Mesothelial cell of epicardium (in vitro differentiated cells): ENCODE measurements around the gene NBPF1. TPM values are rescaled to one million over a fixed set of nuclear protein-coding genes. Genes with fewer than 3 reads are reported as not detected.
"Not testable (repeated sequence)": the region's sequence is repeated elsewhere in the genome, so short reads cannot be mapped to it uniquely, and the experiment has no call there.

ENCODE experiments used
- DNase-seq, 2 experiments: peaks; one replicate each; pipeline ENCODE4 v3.0.0; 2021; ENCODE audit warnings: low spot score in 2 of 2; ENCODE audit not compliant: unreplicated experiment in 2 of 2
- H3K27ac Mint-ChIP-seq: 2 replicates; pipeline ENCODE4 v1.8.0; 2021; ENCODE audit warnings: mixed read lengths
- H3K27me3 Mint-ChIP-seq: 2 replicates; pipeline ENCODE4 v1.8.0; 2021; ENCODE audit warnings: low read depth, mixed read lengths
- H3K36me3 Mint-ChIP-seq: 2 replicates; pipeline ENCODE4 v1.8.0; 2021; ENCODE audit warnings: mixed read lengths
- H3K4me1 Mint-ChIP-seq: 2 replicates; pipeline ENCODE4 v1.8.0; 2021; ENCODE audit warnings: mixed read lengths
- H3K4me3 Mint-ChIP-seq: 2 replicates; pipeline ENCODE4 v1.8.0; 2021; ENCODE audit warnings: mild to moderate bottlenecking, moderate library complexity, mixed read lengths
- H3K9me3 Mint-ChIP-seq: 2 replicates; pipeline ENCODE4 v1.8.0; 2021; ENCODE audit warnings: mixed read lengths
- total RNA-seq: library from RNA; stranded (reverse); gene quantifications from 3 replicates; pipeline ENCODE4 v1.2.1, GENCODE V29; 2021

NBPF1 gene
- total RNA-seq, 1 donor from 2014 or later, result 86.3 TPM

- H3K36me3 Mint-ChIP-seq, H3K4me1 Mint-ChIP-seq, H3K9me3 Mint-ChIP-seq, H3K27me3 Mint-ChIP-seq: not testable (repeated sequence)
- DNase-seq, result peak in 1 of 2 experiments; percentile 73
- H3K4me3 Mint-ChIP-seq, result peak overlapping the region; percentile 47
- H3K27ac Mint-ChIP-seq, result peak overlapping the region; percentile 53
Measured at GRCh38 chr1:16545682-16546095, 67.7 kb downstream of the NBPF1 start.

DNA sequence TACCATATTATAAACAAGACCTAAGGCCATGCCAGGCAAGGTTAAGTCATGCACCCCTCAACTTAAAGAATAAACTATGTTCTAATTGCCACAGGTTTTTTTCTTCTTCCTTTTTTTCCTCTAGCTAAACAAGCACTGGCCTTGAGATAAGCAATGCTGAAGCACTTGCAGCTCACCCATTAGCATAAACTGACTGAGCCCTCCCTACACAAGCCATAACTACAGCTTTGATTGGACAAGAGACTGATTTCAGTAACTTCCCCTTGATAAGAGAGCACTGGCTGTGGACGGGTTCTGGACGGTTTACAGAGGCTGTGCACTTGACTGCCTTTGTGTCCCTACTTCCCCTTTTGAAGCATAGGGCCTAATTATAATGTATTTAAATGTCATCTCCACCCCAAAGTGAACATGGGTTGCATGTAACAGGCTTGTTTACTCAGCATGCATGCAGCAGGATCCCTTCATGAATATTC is 72.9 kb downstream of the NBPF1 start:
- not testable (repeated sequence) for H3K36me3 Mint-ChIP-seq, H3K4me1 Mint-ChIP-seq, DNase-seq, H3K27me3 Mint-ChIP-seq, H3K9me3 Mint-ChIP-seq, H3K4me3 Mint-ChIP-seq
- peak overlapping the region; percentile 11 for H3K27ac Mint-ChIP-seq

DNA sequence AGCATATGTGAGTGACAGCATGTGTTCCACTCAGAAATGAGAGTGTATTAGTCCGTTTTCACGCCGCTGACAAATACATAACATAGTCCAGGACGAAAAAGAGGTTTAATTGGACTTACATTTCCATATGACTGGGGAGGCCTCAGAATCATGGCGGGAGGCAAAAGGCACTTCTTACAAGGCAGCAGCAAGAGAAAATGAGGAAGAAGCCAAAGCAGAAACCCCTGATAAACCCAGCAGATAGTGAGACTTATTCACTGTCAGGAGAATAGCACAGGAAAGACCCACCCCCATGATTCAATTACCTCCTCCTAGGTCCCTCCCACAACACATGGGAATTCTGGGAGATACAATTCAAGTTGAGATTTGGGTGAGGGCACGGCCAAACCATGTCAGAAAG is 75.8 kb downstream of the NBPF1 start:
- Mint-ChIP-seq H3K27me3 (peaks cover 31% of the 10 kb centered on the region), H3K4me1 (peaks cover 16% of the 10 kb centered on the region)
- H3K4me3 Mint-ChIP-seq, H3K9me3 Mint-ChIP-seq, H3K27ac Mint-ChIP-seq, H3K36me3 Mint-ChIP-seq, DNase-seq: not testable (repeated sequence)

- not testable (repeated sequence) for H3K27ac Mint-ChIP-seq, H3K9me3 Mint-ChIP-seq, DNase-seq, H3K4me3 Mint-ChIP-seq, H3K36me3 Mint-ChIP-seq
- peaks cover 16% of the 10 kb centered on the region for H3K4me1 Mint-ChIP-seq
- peaks cover 36% of the 10 kb centered on the region for H3K27me3 Mint-ChIP-seq
Measured at GRCh38 chr1:16536796-16537195, 76.6 kb downstream of the NBPF1 start.

DNA sequence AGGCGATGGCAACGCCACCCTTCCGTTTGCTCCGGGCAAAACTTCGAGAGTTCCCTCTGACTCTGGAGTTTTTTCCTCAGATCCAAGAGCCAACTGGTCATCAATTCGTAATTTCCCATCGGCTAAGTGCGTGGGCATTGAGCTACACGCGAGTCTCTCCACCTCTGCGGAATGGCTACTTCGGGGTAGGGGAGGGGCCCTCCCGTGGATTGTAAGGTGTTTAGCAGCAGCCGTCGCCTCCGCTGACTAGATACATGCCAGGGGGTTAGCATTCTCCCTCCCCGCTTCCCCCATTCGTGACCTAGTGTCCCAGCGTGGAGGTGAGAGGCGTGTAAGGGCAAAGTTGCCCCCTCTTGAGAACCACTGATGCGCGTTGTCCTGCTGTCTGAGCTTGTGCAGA is 77.5 kb downstream of the NBPF1 start:
- peaks cover 16% of the 10 kb centered on the region for H3K4me1 Mint-ChIP-seq
- H3K4me3 Mint-ChIP-seq, result peak overlapping the region; percentile 82
- H3K9me3 Mint-ChIP-seq, H3K27ac Mint-ChIP-seq, DNase-seq, H3K36me3 Mint-ChIP-seq: not testable (repeated sequence)
- peaks cover 43% of the 10 kb centered on the region for H3K27me3 Mint-ChIP-seq

DNA sequence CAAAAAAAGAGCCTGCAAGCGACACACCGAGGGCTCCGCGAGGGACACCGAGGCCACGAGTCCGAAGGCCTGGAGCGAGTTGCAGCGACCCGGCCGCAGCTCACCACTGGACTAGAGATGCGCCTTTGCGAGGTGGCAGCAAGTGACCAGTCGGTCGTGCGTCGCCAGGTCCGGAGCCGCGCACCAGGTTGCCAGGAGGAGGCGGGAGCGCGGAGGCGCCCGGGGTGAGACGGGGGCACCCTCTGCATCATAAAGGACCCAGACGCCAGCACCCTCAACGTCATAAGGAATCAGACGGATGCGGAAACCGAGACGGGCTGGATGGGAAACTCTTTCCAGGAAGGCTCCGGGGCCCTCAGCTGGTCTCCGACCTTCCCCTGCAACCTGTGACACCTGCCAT is 77.9 kb downstream of the NBPF1 start:
- Mint-ChIP-seq H3K27me3 (peaks cover 43% of the 10 kb centered on the region), H3K27ac (peak overlapping the region; percentile 50), H3K4me1 (peaks cover 14% of the 10 kb centered on the region), H3K4me3 (peak overlapping the region; percentile 82)
- not testable (repeated sequence) for DNase-seq, H3K36me3 Mint-ChIP-seq, H3K9me3 Mint-ChIP-seq

DNA sequence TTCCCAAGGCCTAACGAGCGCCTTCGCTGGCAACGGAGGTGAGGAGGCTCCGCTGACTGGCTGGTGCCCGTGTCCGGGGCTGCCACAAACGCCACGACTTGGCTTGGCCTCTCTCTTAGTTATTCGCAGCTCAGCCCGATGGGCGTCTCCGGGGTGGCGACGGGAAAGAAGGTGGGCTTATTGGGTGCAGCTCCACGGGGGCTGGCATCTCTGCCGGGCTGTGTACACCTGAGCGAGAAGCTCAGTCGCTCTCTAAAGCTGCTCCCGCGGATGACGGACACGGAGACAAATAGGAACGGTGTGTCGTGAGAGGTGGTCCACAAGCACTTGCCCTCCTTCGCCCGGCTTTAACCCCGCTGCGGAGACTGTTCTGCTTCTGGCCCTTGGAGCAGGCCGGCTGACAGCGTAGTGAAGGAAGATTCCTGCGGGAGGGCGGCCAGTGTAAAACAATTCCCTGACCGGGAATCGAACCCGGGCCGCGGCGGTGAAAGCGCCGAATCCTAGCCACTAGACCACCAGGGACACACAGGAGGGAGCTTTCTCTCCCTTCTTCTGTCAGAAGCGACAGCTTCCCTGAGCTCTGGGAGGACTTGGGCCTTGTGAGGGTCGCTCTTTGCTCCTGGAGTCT is 78.4 kb downstream of the NBPF1 start:
- H3K9me3 Mint-ChIP-seq, H3K36me3 Mint-ChIP-seq, H3K27ac Mint-ChIP-seq: not testable (repeated sequence)
- peak; percentile 41 to 84 for DNase-seq
- peaks cover 10% of the 10 kb centered on the region for H3K4me1 Mint-ChIP-seq
- peak overlapping the region; percentile 82 for H3K4me3 Mint-ChIP-seq
- peaks cover 44% of the 10 kb centered on the region for H3K27me3 Mint-ChIP-seq

DNA sequence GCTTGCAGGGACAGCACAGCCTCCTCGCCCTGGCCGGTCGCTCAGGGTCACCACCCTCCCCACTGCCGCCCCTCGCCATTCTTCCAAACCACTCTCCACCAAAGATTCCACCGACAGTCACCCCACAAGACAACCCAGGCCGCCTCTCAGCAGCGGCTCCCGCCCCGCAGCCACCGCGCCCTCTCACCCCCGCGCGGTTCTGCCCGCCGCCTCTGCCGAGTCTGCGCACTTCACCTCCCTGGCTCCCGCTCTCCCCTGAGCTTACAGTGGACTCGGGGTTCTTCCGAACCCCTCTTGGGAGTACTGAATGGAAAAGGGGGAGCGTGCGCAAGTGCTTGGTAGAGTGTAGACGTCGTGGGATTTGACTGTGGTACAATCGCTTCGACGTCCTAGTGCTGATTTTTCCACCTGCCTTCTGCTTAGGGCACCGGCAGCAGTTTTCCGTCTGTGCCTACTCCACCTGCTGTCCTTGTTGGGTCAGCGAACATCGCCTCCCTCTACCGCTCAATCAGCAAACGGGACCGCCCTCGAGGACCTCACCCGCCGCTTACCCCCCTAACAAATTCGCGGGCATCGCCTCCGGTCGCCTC is 79.0 kb downstream of the NBPF1 start:
- H3K9me3 Mint-ChIP-seq, H3K27ac Mint-ChIP-seq, DNase-seq, H3K36me3 Mint-ChIP-seq: not testable (repeated sequence)
- Mint-ChIP-seq H3K27me3 (peaks cover 48% of the 10 kb centered on the region), H3K4me1 (peaks cover 10% of the 10 kb centered on the region), H3K4me3 (peak overlapping the region; percentile 82)

DNA sequence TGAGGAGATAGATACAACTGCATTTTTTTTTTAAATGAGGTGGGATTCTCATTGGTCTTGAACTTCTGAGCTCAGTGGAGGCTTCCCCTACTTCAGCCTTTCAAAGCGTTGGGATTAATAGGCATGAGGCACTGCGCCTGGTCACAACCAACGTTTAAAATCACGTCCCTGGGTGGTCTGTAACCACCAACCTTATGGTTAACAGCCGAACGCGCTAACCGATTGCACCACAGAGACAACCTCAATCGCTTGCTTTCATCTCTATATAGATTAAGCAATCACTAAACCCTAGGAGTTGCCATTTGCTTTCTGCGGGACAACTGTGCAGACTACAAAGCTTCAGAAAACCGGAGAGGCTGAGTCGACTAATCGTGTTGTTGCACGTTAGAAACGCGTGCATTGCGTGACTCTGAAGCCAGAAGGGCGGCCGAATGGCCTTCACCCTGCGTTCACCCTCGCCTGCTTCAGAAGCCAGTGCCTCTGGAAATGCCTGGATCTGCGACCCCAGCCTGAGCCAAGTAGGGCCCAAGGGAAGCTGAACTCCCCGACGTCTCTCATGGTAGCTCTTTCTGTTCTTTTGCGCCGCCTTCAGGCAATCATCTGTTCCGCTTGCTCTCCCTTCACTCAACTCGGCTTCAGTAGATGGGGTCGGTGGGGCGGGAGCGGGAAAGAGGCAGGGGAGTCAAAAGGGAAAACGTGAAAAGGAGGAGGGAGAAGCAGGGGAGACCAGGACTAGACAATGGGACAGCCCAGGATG is 81.0 kb downstream of the NBPF1 start:
- Mint-ChIP-seq H3K27me3 (peaks cover 52% of the 10 kb centered on the region), H3K4me3 (peak overlapping the region; percentile 55)
- not testable (repeated sequence) for H3K36me3 Mint-ChIP-seq, H3K27ac Mint-ChIP-seq, DNase-seq, H3K4me1 Mint-ChIP-seq, H3K9me3 Mint-ChIP-seq

DNA sequence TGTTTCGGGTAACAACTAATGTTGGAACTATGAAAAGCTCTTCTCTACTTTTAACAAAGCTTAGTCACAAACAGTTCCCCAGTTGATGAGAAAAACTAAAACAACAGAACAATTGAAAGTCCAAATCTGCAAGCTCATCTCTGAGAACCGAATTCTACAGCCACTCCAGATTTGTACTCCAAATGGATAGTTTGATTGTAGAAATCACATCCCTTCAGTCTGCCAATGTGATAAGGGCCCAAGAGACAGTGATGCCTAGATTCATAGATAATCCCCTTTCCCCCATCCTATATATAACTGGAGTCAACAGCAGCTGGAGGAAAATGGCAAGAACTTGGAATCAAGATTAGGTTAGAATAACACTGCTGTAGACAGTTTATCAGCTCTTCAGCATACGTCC is 85.0 kb downstream of the NBPF1 start:
- not testable (repeated sequence) for H3K9me3 Mint-ChIP-seq, DNase-seq, H3K36me3 Mint-ChIP-seq, H3K4me3 Mint-ChIP-seq, H3K4me1 Mint-ChIP-seq, H3K27ac Mint-ChIP-seq
- H3K27me3 Mint-ChIP-seq, result peaks cover 51% of the 10 kb centered on the region

DNA sequence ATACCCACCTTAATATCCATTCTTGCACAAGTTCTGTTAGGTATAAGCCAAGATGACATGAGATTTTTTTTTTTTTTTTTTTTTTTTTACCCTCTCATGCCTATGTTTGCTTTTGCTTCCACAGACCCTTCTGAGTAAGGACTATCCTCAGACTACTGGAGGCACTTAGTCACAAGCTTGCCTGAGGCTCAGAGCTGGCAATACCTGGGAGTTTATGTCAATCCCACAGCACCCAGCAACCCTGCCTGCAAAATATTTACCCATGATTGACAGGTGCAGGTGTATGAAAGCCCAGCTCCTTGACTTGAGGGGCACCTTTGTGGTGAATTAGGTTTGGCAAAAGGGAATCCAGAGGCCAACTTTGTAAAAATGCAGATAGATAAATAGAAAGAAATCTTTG is 87.6 kb downstream of the NBPF1 start:
- peaks cover 55% of the 10 kb centered on the region for H3K27me3 Mint-ChIP-seq
- not testable (repeated sequence) for H3K36me3 Mint-ChIP-seq, H3K4me3 Mint-ChIP-seq, H3K9me3 Mint-ChIP-seq, H3K27ac Mint-ChIP-seq, H3K4me1 Mint-ChIP-seq, DNase-seq

GRCh38 chr1:16521679-16522078 is 91.7 kb downstream of the NBPF1 start:
- peaks cover 21% of the 10 kb centered on the region for H3K4me1 Mint-ChIP-seq
- H3K9me3 Mint-ChIP-seq, DNase-seq, H3K36me3 Mint-ChIP-seq, H3K4me3 Mint-ChIP-seq, H3K27ac Mint-ChIP-seq: not testable (repeated sequence)
- H3K27me3 Mint-ChIP-seq, result peaks cover 79% of the 10 kb centered on the region
